ENCODE results near the gene PLEKHG3.

The PLEKHG3 gene

DNA sequence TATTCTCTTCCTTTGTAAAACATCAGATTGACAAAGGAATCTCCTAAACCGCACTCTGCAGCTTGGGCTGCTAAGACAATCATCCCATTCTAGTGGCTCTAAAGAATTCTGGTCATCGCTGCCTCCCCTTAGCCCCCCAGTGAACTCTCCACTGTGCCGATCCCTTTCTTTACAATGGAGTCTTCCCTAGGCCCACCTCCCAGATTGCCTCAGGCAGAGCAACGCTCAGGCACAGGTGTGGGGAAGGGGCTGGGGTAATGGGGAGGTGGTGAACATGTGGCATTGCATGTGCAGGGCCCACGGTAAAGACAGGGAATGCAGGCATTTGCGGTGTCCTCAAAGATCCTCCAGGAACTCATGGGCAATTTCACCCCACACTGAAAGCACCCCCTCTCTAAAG, 86.3 kb downstream of the PLEKHG3 start:
- no peak for DNase-seq

DNA sequence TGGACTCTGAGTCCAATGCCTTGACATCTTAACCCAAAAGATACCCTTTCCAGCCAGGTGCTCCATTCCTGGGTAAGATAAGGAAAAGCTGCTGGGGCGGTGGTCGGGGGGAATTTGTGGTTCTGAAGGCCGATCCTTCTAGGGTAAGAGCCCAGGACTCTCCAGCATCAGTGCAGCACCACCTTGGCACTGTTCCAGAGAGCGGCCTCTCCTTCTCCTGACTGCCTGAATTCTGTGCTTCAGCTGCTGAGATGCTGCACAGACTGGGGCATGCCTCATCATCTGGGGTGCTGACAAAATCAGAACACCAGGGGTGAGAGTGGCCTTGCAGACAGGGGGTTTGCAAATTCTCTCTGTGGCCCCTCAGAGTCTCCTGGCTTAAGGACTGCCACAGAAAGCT, 88.0 kb downstream of the PLEKHG3 start:
- DNase-seq: no peak

DNA sequence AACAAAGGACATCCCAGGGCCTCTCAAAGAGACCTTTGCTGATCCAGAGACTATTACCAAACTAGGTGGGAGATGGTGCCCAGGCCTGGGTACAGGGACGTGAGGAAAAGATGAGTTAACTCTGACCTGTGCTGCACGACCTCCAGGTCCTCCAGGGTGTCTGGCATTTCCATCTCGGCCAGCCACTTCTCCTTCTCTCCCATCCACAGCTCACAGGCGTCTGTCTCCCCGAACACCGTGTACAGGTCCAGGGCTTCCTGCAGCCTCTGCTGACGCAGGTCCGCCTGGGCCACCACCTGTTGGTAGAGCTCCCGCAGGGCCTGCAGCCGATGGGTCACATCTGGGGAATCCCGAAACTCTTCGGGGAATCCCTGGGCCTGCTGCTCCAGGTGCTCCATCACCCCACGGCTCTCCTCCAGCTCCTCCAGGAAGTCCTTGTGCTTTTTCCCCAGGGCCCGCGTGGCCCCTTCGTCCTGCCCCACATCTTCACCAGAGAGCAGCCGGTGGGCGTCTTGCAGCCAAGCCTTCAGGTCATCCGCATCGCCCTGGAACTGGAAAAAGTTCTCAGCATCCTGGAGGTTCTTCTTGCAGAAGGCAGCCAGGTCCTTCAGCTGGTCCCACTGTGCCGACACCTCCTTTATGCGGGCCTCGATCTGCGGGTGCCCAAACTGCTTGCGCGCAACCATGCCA, 88.8 kb downstream of the PLEKHG3 start:
- DNase-seq: no peak

DNA sequence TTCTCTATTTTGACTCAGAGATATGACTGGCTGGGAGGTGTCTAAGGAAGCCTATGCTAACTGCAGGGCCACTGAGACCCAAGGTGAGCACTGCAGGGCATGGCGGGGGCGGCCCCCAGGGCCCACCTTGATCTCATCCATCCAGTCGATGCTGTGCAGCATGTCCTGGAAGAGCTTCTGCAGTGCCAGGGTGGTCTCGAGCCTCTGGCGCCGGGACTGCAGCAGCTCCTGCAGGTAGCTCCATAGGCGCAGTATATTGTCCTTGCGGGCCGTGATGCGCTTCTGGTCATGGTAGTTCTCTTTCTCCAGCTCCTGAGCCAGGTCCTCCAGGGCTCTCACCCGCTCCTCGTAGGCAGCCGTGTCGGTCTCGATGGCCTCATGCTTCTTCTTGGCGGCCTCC, 91.0 kb downstream of the PLEKHG3 start:
- no peak for DNase-seq

DNA sequence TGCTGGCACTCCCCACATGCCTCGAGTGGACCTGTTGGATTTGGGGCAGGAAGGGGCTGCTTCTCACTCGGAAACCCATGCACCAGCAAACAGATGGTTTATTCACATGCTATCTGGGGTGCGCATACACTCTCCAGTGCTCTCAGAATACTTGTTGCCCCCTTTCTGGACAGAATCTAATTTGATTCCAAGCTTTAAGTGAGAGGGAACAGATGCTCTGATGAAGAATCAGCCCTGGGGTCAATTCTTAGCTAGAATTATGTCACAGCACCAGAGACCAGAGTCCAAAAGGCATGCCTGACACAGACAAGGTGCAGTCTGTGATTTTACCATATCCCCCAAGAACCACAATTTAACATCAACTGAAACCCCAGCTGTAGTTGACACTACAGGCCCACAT, 91.7 kb downstream of the PLEKHG3 start:
- DNase-seq: no peak

DNA sequence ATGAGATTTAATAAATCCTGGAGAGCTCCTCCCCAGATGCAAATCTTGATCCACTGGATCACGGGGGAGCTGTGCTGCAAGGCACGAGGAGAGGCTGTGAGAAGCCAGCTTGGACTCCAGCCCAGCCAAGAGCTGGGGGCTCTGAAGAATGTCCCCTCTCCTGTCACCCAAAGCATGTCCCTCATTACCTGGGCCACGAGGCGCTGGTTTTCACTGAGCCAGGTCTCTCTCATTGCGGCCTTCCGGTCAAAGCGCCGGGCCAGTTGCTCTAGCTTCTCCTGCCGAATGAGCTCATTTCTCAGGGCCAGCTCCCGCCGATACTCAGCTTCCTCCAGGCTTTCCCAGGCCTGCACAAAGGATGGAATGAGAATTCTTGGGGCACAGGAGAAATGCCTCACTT, 92.1 kb downstream of the PLEKHG3 start:
- no peak for DNase-seq

DNA sequence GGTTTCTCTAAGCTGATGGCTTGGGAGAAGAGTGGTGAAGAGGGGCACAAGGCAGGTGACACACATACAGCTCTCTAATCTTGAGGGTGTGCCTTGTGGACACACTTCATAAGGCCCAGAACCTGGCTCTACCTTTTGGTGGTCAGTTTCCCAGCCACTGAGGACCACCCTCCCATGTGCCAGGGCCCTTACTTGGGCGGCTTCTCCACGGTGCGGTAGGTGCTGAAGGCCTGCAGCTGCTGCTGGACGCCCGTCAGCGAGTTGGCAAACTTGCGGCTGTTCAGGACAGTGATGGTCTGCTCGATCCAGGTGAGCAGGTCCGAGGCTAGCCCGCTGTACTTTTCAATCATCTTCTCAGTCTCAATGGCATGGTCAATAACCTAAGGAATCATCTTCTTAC, 95.3 kb downstream of the PLEKHG3 start:
- DNase-seq: no peak

Data from activated CD4-positive, alpha-beta T cell treated with anti-CD3 and anti-CD28 coated beads, Interleukin-2, amount 50 U/mL, for 1 hour (primary cell).